Stimulated activated CD4-positive, alpha-beta T cell treated with anti-CD3 and anti-CD28 coated beads, Interleukin-12 subunit alpha, Interleukin-12 subunit beta, amount 100 ng/mL, for 4 hours (primary cell): ENCODE measurements around the gene KSR1.
A peak's percentile ranks its signal among the peaks of the same experiment; 100 is the strongest.

ENCODE experiments used
- DNase-seq: peaks from one replicate; pipeline ENCODE4 v3.0.0-alpha.2; 2020

The KSR1 gene

DNA sequence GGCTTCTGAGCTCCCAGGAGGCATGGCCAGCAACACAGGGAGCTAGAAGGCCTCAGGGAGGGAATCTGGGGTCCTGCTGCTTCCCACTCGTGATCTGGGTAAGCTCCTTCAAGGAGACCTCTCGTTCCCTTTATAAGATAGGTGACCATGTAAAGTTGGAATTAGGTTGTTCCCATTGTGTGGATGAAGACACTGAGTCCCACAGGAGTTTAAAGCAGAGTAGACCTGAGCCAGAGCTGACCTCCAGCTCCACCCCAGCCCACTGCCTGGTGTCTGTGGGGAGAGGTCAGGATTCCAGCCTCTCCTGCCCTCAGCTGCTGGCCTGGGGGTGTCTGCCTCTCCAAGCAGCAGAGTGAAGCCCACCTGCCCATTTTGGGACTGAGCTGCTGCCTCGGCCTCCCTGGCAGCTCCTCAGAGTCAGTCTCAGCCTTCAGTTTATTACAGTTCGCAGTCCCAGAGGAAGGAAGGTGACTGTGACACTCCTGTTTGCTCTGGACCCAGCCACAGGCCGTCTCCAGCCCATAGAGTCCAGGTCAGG lies 141.6 kb downstream of the KSR1 start:
- no peak for DNase-seq

DNA sequence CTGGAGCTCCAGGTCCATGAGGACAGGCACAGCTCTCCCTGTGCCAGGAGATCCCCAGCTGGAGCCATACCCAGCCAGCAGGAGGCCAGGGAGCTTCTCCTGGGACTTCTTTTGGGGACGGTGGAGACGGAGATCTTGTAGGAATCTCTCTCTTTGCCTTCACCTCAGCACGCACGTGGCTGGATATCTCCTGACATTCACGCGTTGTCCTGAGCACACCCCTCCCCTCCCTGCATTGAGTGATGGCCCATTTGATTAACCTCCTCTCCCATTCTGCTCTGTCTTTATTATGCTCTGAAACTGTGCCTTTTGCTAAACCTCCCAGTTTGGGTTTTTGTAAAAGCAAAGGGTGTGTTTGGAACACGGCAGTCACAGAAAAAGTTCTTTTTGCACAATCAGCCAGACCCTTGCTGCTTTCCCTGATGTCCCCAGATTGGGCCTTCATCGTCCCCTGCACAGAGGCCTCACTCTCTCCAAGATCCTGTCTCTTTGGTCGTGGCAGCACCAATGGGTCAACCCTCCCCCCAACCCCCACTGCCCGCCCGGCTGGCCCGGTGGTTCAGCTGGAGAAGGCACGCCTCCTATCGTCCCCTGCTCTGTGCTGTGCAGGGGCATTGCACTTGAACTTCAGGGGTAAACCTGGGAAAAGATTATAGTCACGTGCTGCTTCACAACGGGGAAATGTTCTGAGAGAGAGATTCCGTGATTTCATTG lies 142.2 kb downstream of the KSR1 start:
- DNase-seq, result no peak

DNA sequence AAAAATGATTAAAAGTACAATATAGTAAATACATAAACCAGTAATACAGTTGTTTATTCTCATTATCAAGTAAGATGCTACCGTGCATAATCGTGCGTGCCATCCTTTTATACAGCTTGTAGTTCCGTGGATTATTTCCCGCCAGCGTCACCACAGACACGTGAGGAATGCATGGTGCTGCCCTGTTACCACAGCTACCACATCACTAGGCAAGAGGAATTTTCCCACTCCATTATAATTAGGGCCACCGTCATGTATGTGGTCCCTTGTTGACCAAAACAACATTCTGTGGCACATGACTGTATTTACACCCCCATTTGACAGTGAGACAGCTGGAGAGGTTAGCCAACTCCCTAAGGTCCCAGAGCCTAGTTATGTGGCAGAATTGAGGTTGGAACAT lies 144.2 kb downstream of the KSR1 start:
- DNase-seq, result no peak

DNA sequence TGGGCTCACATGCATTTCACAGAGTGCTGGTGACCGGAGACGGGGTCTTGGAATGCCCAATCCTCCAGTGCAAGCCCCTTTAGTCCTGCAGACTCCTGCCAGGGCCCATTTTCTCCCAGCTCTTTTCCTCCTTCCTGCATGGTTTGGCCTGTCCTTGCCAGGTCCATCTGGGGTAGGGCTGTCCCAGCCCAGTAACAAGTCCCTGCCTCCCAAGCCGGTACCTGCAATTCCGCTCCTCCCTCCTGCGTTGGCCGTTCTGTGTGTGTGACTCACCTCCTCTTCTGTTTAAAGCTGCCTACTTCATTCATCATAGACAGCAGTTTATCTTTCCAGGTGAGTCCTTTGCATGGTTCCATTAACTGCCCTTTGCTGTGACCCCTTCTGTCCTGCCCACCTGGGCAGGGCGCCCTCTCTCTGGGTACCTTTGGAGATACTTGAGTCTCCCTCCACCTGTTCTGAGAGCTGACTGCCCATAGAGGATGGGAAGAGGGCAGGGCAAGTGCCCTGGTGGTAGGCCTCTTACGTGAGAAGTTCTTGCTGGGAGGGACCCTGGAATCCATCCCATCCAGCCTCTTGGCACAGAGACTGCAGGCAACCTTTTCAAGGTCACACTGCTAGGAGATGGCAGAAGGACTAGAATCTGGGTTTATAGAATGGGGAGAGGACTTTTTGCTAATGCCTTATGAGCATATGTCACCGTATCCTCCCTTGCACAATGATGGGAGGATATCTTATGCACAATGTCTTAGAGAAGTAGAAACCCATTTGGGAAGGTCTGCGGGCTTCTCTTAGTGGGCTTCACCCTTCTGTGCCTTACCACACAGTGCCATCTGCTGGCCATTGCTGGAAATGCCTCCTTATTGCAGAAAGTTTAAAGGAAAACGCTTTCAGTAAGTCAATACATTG lies 145.1 kb downstream of the KSR1 start:
- DNase-seq, result peak; percentile 85

DNA sequence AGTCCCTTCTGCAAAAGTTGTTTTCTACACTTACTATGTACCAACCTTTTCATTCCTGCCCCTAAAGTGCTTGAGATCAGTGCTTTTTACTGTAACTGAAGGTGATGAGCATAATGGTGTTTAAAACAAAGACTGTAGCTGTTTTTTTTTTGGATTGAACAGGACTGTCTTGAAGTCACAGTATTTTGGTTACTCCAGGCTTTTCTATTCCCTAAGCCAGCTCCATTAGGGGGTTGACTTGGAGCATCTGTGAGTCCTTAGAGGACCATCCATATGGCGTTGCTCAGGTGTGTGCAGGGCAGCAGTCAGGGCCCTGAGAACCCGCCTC lies 145.7 kb downstream of the KSR1 start:
- no peak for DNase-seq

DNA sequence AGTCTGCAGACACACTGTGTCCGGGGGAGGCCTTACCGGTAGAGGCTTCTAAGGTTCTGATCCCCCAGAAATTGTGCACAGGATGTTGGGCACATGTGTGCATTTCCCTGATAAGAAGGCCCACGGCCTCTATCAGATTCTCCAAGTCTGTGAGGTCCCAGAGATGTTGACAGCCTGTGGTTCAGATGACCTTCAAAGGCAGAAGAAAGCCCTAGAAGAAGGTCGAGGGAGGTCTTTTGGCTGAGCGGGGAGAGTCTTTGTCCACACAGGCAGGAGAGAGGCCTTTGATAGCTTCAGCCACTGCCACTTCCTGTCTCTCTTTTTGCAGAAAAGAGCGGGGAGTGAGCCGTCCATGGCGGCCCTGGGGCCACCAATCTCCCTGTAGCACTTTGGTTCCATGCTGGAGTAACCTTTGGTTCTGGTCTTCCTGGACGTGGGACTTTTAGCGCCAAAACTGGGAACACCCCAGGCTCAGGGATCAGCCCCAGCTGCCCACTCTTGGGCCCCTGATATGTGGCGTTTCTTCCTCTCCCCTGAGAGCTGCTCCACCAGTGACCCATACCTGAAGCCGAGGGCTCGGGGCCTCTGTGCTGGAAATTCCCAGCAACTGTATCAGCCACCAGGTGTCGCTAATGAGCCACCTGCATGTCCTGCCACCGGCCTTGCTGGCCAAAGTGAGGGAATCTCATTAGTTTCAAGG lies 146.6 kb downstream of the KSR1 start:
- DNase-seq, result peak; percentile 71

DNA sequence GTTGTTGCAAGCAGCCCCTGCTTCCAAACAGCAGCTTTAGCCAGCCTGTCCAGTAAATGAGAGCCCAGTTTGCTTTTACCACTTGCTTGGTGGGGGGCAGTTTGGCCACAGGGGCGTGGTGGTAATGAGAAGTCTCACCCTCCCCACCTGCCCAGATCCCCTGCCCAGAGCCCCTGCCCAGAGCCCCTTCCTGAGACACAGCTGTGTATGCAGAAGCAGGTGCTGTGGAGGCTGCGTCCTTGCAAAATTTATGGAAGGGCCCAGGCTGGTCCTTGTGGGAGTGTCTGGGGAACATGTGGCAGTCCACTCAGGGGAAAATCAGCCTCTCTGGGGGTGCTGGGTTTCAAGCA lies 147.1 kb downstream of the KSR1 start:
- no peak for DNase-seq

DNA sequence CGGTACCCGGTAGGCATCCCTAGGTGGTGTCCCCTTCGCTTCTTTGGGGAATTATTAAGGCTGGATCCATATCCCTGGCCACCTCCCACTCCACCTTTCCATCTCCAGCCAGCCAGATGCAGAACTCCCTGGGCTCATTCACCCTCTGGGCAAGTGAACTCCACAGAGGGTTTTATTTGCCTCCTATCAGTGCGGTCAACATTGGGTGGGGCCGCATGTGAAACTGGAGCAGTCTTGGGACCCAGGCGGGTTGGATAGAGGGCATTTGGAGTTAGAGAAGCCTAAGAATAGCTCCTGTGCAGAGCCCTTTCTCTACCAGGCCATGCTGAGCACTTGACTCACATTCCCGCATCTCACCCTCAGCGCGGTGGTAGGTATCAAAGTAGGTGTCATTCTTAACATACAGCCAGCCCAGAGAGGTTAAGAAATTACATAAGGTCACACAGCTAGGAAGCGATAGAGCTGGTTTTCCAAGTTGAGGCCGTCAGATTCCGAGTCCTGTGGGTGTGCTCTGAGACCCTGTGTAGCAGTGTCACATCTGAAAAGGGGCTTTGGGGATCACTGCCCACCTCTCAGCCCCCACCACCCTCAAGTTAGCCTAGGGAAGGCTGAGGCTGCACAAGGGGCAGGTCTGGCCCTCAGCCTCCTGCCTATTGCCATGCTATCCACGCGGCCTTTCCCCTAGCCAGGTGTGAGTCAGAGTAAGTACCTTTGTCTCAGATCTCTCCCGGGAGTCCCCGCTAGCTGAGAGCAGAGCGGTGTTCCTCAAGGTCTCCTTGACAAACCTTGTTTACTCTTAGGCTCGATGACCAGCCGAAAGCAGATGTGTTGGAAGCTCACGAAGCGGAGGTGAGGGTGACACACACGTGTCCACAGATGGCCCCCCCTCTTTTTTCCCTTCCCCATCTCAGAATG lies 147.9 kb downstream of the KSR1 start:
- no peak for DNase-seq

DNA sequence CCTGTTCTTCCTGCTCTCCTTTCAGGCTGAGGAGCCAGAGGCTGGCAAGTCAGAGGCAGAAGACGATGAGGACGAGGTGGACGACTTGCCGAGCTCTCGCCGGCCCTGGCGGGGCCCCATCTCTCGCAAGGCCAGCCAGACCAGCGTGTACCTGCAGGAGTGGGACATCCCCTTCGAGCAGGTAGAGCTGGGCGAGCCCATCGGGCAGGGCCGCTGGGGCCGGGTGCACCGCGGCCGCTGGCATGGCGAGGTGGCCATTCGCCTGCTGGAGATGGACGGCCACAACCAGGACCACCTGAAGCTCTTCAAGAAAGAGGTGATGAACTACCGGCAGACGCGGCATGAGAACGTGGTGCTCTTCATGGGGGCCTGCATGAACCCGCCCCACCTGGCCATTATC lies 149.2 kb downstream of the KSR1 start:
- DNase-seq, result no peak

DNA sequence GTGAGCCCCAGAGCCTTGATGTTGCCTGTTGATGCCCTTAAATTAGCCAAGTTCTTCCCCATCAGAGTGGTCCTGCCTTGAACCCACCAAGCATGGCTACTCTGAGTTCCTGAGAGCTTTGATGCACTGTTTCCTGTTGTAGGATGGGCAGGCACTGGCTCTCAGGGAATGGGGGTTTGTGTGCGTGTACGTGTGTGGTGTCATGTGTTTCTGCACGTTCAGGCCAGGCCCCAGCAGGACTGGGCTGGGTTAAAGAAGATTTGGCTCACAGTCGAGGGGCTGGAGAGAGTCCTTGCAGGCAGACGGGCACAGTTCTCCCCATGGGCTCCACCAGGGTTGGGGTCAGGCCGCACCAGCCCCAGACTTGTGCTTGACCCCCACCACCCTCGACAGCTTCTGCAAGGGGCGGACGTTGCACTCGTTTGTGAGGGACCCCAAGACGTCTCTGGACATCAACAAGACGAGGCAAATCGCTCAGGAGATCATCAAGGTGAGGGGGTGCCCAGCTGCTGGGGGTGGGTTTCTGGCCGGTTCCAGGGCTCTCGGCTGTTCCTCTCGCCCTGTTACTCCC lies 151.4 kb downstream of the KSR1 start:
- no peak for DNase-seq

DNA sequence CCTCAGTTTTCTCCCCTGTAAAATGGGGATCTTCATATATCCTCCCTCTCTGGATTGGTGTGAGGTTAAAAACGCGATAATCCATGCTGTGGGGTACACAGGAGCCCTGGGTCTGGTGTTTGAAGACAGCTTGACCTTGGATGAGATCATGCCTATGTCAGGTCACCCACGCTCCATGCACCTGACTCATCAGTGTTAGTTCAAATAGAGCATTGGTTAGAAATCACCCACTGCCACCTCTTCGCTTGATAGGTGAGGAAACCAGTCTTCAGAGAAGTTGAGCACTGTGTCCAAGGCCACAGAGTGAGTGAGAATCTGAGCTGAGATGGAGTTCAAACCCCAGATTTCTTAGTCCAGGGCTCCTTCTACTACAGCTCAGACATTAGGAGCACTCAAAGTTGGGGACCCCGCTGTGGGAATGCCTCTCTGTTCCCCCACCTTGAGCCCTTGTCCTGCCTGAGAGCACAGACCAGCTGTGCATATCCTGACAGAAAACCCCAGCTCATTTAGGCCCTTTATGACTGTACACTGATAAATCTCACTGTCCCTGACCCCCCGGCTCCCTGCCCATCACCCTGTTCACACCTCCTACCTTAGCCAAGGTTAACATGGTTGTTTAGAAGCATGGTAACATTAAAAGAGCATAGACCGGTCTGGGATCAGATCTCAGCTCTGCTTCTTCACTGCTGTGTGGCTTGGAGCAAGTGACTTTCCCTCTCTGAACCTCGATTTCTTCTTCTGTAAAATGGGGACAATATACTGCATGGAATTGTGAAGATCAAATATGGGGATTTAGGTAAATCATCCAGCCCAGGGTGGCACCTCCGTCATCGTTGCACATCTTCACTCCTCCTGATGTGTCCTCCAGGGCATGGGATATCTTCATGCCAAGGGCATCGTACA lies 152.3 kb downstream of the KSR1 start:
- no peak for DNase-seq

DNA sequence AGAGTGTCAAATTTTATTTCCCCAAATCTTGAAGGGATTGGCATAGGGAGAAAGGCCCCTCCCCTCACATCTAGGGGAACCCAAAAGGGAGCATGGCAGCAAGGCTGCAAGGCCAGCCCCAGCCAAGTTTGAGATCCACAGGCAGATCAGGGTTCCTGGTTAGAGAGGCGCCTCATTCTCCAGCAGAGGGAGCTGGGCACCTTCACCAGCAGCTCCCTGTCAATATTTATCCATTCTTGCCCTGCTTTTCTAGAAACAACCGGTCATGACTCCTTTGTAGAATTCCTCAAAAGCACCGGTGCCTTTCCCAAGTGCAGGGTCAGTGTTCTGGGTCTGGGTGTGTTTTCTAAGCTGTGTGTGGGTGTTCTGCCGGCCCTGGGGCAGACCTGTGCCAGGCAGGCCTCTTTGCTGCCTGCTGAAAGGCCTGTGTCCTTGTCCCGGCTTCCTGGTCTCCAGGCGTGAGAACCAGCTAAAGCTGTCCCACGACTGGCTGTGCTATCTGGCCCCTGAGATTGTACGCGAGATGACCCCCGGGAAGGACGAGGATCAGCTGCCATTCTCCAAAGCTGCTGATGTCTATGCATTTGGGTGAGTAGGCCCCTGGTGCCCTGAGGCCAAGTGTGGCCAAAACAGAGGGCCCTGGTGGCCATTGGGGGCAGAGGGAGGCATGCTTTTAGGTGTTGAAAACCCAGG lies 153.5 kb downstream of the KSR1 start:
- DNase-seq, result no peak

DNA sequence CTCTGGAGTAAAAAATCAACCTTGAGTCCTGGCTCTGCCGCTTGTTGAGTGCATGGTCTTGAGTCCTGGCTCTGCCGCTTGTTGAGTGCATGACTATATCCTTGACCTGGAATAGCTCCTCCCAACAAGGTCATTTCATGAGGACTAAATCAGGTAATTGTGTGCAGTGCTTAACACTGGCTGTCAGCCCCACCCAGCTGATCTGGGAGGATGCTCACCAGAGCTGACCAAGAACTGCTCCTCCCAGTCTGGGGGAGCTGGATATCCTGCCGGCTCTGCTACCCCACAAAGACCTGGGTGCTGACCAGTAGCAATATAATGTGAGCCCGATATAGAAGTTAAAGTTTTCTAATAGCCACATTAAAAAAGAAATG lies 154.0 kb downstream of the KSR1 start:
- no peak for DNase-seq

DNA sequence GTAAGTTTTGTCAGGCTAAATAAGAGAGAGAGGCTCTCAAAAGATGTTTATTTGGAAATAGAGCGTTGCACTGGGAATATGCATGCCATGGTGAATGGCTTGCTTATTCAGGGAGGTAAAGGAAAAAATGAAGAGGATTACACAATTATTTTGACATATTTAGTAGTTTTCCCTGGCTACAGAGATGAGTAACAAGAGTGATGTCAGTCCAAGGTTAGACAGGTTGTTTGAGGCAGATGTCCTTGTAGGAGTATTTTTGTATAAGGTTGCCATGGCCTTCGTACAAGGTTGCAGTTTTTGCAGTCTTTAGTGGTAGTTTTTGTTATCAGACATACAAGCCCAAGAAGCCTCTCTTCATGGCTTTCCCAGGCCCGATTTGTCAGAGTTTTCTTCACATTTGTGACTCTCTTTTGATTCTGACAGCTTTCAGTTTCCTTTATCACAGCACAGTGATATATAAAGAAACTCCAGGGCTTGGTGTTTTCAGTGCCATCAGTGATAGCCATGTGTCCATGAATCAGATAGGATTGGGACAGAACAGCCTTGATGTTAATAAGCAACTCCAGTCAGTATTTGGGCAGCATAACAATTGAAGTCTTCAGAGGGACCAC lies 156.0 kb downstream of the KSR1 start:
- no peak for DNase-seq

DNA sequence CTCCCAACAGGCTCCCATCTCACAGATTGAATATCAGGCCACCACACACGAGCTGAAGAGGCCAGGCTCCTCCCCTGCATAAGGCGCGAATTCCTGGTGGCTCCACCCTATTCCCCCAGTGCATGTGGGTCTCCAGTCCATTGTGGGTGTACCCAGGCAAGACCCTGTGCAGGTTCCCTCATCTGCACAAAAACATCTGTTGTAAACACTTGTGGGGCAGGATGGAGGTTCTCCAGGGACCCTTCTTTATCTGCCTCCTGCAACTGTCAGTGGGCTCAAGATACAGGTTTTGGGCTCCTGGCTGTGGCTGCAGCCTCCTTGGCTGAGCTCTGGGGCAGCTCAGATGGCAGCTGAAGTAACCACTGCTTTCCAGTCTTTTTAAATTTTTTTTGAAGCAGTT lies 157.2 kb downstream of the KSR1 start:
- DNase-seq, result no peak

DNA sequence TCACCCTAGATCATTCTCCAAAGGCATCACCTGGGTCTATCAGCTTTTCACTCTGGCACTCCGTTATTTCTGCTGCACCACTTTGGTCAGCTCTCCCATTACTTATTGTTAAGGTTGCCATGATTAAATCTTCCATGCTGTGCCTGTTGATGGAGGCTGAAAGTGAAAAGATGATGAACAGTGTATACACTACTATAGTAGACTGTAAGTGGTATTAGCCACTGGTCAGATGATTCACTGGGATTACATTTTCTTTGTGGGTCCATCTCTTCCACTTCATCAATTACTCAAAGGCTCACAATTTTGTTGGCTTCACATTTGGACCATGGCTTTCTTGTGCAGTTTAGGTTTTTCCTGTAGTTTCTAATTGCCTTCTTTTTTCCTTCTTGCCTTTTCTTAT lies 158.9 kb downstream of the KSR1 start:
- no peak for DNase-seq

DNA sequence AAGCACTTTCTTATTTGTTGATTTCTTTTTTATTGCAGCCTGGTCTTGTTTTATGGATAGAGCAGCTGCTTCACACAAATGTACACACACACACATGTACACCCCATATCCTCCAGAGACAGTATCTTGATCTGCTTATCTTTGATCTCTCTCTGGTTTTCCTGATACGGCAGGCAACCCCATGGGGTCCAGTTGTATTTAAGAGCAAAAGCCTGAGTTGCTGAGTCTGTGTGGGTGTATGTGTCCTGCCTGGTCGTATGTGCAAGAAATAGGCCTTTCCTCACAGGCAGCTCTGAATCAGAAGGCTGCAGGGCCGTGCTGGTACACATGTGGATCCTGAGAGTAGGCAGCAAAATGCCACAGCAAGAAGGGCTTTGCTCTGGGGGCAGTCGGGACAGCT lies 160.2 kb downstream of the KSR1 start:
- no peak for DNase-seq

DNA sequence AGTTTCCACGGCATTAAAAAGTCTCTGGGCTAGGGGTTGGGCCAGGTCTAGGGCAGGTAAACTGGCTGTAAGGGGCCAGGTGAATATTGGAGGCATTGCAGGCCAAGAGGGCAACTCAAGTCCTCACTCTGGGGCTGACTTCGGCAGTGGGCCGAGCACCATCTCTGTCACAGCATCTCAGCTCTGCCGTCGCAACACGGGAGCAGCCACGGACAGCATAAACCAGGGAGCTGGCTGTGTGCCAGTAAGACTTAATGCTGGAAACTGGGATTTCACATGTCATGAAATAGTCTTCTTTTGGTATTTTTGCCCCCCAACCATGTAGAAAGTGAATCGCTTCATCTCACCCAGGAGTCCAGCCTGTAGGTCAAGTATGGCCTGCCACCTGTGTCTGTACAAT lies 162.2 kb downstream of the KSR1 start:
- DNase-seq, result no peak

DNA sequence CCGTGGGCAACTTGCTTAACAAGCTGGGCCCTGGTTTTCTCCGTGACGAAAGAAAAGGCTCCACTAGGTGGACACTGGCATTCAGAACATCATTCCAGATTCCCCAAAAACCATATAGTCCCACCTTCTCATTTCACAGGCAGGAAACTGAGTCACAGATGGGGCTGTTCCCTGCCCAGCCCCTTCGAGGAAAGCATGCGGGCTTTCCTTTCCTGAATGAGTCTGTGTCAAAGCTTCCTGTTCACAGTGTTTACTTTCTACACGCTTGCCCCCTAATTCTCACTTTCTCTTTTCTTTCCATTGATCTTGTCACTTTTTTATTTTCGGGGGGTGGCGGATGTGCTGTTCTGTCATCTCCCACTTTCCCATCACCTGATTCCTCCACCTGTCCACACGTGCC lies 164.5 kb downstream of the KSR1 start:
- DNase-seq, result no peak

DNA sequence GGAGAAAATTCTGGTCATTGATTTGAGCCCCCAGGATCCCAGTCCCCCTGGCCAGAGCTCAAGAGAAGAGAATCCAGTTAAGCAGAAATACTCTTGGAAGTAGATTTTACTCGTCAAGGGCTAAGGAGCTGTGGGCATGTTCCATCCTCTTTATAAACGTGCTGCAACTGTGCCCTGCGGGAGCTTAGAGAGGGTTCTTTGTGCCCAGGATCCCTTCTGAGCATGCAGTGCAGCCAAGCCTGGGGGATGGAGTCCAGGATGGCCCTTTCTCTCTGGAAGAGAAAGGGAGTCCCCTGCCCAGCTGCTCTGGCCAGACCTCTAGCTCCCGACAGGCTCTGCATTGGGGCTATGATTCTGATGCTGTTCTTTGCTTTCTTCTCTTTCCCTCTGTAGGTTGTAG lies 165.3 kb downstream of the KSR1 start:
- no peak for DNase-seq
